GM23248 (cell line): ENCODE results near the gene CD1D.

Source experiments
- EZH2 ChIP-seq: fragments of 200-600 bp; sonication (generic); IDR thresholded peaks from 2 replicates; pipeline ENCODE4 v1.6.1; 2018; ENCODE audit warnings: antibody characterized with exemption, mild to moderate bottlenecking; ENCODE audit not compliant: insufficient read depth, poor library complexity, severe bottlenecking
- EZH2phosphoT487 ChIP-seq: fragments of 200-600 bp; sonication (generic); IDR thresholded peaks from 2 replicates; pipeline ENCODE4 v1.6.1; 2018; ENCODE audit warnings: antibody characterized with exemption, moderate library complexity, mild to moderate bottlenecking, low read depth; ENCODE audit not compliant: insufficient read depth

DNA sequence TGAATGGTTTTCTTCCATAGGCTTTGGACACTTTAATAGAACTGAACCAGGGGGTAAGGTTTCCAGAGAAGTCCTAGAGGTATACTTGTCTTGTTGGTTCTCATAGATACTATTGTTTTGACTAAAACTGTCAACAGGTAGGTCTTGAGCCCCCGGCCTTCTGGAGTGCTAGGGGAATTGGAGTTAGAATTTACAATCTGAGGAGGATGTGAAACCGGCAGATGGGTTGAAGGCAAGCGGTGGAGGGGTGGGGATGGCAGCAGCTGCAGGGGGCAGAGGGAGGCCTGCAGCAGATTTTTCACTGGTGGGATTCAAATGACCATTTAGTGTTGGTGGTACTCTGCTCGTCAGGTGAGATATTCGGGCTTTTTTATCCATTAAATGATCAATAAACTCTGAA, 4.3 kb upstream of the CD1D start:
- TF ChIP-seq EZH2 (no peak), EZH2phosphoT487 (no peak)
